ENCODE results near the gene DNAH10. TPM values are rescaled to one million over a fixed set of nuclear protein-coding genes. Genes with fewer than 3 reads are reported as not detected.

Gene DNAH10
- total and polyA plus RNA-seq, 2 of the 13 experiments (the other 11 are each of a cell fraction or from before 2014, with no cell fraction given) = 0.01 to 0.02 TPM

DNA sequence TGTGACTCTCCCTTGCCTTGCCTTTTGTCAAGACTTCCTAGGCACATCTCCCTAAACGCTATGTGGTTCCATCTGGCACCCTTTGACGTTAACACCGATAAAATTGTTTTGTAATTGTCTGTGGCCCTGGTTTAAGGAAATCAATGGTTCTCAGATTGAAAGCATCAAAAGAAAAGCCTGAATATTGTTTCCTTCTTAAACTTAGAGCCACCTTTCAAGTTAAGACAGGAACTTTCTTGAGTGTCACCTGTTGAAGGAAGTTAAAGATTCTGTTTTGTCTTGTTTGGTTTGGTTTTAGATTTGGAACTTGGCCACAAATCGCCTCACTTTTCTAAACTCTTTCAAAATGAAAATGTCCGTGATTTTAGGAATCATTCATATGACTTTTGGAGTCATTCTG, 14.8 kb upstream of the DNAH10 start (continued):
- TF ChIP-seq, protein P1, sequence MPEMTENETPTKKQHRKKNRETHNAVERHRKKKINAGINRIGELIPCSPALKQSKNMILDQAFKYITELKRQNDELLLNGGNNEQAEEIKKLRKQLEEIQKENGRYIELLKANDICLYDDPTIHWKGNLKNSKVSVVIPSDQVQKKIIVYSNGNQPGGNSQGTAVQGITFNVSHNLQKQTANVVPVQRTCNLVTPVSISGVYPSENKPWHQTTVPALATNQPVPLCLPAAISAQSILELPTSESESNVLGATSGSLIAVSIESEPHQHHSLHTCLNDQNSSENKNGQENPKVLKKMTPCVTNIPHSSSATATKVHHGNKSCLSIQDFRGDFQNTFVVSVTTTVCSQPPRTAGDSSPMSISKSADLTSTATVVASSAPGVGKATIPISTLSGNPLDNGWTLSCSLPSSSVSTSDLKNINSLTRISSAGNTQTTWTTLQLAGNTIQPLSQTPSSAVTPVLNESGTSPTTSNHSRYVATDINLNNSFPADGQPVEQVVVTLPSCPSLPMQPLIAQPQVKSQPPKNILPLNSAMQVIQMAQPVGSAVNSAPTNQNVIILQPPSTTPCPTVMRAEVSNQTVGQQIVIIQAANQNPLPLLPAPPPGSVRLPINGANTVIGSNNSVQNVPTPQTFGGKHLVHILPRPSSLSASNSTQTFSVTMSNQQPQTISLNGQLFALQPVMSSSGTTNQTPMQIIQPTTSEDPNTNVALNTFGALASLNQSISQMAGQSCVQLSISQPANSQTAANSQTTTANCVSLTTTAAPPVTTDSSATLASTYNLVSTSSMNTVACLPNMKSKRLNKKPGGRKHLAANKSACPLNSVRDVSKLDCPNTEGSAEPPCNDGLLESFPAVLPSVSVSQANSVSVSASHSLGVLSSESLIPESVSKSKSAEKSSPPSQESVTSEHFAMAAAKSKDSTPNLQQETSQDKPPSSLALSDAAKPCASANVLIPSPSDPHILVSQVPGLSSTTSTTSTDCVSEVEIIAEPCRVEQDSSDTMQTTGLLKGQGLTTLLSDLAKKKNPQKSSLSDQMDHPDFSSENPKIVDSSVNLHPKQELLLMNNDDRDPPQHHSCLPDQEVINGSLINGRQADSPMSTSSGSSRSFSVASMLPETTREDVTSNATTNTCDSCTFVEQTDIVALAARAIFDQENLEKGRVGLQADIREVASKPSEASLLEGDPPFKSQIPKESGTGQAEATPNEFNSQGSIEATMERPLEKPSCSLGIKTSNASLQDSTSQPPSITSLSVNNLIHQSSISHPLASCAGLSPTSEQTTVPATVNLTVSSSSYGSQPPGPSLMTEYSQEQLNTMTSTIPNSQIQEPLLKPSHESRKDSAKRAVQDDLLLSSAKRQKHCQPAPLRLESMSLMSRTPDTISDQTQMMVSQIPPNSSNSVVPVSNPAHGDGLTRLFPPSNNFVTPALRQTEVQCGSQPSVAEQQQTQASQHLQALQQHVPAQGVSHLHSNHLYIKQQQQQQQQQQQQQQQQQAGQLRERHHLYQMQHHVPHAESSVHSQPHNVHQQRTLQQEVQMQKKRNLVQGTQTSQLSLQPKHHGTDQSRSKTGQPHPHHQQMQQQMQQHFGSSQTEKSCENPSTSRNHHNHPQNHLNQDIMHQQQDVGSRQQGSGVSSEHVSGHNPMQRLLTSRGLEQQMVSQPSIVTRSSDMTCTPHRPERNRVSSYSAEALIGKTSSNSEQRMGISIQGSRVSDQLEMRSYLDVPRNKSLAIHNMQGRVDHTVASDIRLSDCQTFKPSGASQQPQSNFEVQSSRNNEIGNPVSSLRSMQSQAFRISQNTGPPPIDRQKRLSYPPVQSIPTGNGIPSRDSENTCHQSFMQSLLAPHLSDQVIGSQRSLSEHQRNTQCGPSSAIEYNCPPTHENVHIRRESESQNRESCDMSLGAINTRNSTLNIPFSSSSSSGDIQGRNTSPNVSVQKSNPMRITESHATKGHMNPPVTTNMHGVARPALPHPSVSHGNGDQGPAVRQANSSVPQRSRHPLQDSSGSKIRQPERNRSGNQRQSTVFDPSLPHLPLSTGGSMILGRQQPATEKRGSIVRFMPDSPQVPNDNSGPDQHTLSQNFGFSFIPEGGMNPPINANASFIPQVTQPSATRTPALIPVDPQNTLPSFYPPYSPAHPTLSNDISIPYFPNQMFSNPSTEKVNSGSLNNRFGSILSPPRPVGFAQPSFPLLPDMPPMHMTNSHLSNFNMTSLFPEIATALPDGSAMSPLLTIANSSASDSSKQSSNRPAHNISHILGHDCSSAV (CRISPR knock-in tag; IDR thresholded peaks at IDR 0.05; ENCODE audit: borderline replicate concordance) = no peak

DNA sequence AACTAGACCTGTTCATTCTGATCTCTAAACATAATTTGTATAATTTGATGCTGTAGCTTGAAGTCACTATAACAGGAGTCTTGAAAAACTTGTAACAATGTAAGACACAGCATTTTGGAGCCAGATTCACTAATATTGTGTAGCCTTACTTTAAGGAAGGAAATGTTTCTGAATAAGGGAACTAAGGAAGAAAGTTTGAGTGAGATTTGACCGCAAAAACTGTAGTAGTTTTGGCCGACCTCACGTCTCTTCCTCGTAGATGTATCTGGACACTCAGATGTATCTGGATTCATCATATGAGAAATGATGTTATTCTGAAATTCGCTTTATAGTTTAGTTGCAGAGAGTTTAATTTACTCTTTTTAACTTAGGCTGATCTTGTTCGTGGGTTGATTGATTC, 13.9 kb upstream of the DNAH10 start:
- Histone ChIP-seq H2AFZ (ENCODE audit: low read length) (no peak overlapping the region), H3K4me2 (ENCODE audit: low read depth, low read length) (no peak overlapping the region), H3K27me3 (ENCODE audit: control insufficient read depth in 1 of 2, insufficient read depth in 2 of 2, low read length in 2 of 2) (no peaks in the 10 kb centered on the region; a peak in 1 of 5 replicates), H4K20me1 (ENCODE audit: insufficient read depth, low read length) (no peaks in the 10 kb centered on the region), H3K79me2 (ENCODE audit: insufficient read depth, low read length) (no peaks in the 10 kb centered on the region), H3K27ac (ENCODE audit: extremely low read length, insufficient read depth, low read length) (no peak overlapping the region), H3K9me3 (ENCODE audit: low read length) (no peaks in the 10 kb centered on the region), H3K9ac (ENCODE audit: insufficient read depth, low read depth, low read length) (no peak overlapping the region), H3K4me1 (ENCODE audit: insufficient read depth, low read length) (no peaks in the 10 kb centered on the region), H3K36me3 (replicated peaks in 1 of 2; ENCODE audit: control insufficient read depth in 1 of 2, insufficient read depth in 2 of 2, low read length in 2 of 2) (peaks cover 11 to 46% of the 10 kb centered on the region in 2 experiments), H3K4me3 (replicated peaks in 1 of 3; ENCODE audit: insufficient read depth in 1 of 3, low read depth in 2 of 3, low read length in 3 of 3) (no peak overlapping the region)
- ChIA-PET POLR2A (no interaction called here), CTCF (ENCODE audit: low intra/inter-chr PET ratio, low total read pairs) (no interaction called here)
- in situ Hi-C loops (cut with HindIII; ENCODE audit: extremely low pct_ligation_motif_present, low pct_unique_long_range_greater_than_20kb) = no loop called here
- 94% methylated on average over 6 of the region's 6 CpGs for WGBS (ENCODE audit: low lambda C conversion rate)
- ATAC-seq = no peak
- intact Hi-C loops (cut with micrococcal nuclease; ENCODE audit: unreplicated experiment) = no loop called here
- TF ChIP-seq, protein P2, sequence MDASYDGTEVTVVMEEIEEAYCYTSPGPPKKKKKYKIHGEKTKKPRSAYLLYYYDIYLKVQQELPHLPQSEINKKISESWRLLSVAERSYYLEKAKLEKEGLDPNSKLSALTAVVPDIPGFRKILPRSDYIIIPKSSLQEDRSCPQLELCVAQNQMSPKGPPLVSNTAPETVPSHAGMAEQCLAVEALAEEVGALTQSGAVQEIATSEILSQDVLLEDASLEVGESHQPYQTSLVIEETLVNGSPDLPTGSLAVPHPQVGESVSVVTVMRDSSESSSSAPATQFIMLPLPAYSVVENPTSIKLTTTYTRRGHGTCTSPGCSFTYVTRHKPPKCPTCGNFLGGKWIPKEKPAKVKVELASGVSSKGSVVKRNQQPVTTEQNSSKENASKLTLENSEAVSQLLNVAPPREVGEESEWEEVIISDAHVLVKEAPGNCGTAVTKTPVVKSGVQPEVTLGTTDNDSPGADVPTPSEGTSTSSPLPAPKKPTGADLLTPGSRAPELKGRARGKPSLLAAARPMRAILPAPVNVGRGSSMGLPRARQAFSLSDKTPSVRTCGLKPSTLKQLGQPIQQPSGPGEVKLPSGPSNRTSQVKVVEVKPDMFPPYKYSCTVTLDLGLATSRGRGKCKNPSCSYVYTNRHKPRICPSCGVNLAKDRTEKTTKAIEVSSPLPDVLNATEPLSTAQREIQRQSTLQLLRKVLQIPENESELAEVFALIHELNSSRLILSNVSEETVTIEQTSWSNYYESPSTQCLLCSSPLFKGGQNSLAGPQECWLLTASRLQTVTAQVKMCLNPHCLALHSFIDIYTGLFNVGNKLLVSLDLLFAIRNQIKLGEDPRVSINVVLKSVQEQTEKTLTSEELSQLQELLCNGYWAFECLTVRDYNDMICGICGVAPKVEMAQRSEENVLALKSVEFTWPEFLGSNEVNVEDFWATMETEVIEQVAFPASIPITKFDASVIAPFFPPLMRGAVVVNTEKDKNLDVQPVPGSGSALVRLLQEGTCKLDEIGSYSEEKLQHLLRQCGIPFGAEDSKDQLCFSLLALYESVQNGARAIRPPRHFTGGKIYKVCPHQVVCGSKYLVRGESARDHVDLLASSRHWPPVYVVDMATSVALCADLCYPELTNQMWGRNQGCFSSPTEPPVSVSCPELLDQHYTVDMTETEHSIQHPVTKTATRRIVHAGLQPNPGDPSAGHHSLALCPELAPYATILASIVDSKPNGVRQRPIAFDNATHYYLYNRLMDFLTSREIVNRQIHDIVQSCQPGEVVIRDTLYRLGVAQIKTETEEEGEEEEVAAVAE (CRISPR knock-in tag; IDR thresholded peaks at IDR 0.05; ENCODE audit: borderline replicate concordance) = no peak
- TF ChIP-seq STAT5B (CRISPR knock-in tag; IDR thresholded peaks at IDR 0.05) = no peak
- no peak for TF ChIP-seq ZNF709 (CRISPR knock-in tag; IDR thresholded peaks at IDR 0.05)
- no peak for TF ChIP-seq MZF1 (CRISPR knock-in tag; IDR thresholded peaks at IDR 0.05; ENCODE audit: borderline replicate concordance)
- no peak for TF ChIP-seq ZNF615 (CRISPR knock-in tag; IDR thresholded peaks at IDR 0.05; ENCODE audit: borderline replicate concordance)
- no peak for TF ChIP-seq ZNF644 (CRISPR knock-in tag; IDR thresholded peaks at IDR 0.05; ENCODE audit: low read depth)
- no peak for TF ChIP-seq BRCA1 (CRISPR knock-in tag; IDR thresholded peaks at IDR 0.05)
- TF ChIP-seq SMARCE1 (IDR thresholded peaks at IDR 0.05; ENCODE audit: borderline replicate concordance) = no peak
- TF ChIP-seq NCOA1 (CRISPR knock-in tag; IDR thresholded peaks at IDR 0.05) = no peak
- TF ChIP-seq ZNF225 (CRISPR knock-in tag; IDR thresholded peaks at IDR 0.05) = no peak
- BruUV-seq (replicated peaks) = no TSS peak
- no peak for DNase-seq (ENCODE audit: low spot score)
- no peak for FAIRE-seq
